Prostate gland (tissue), 2 donors: ENCODE measurements around the gene PLCG1.

Experiments
- POLR2A ChIP-seq: fragments of 450-650 bp; IDR thresholded peaks from one replicate; pipeline ENCODE4 v1.6.1; 2016; ENCODE audit warnings: antibody characterized with exemption, mild to moderate bottlenecking
- TF ChIP-seq, protein P1 (sequence below), 4 experiments: fragments of 200-600 bp in 2 of 4; fragments of 450-650 bp in 2 of 4; sonication (generic) in 2 of 4; IDR thresholded peaks; 1 replicate in 3 of 4; 2 replicates in 1 of 4; pipeline ENCODE4 v1.5.1; 2016 to 2019; ENCODE audit warnings: antibody characterized with exemption in 4 of 4, mild to moderate bottlenecking in 2 of 4, moderate library complexity in 2 of 4

DNA sequence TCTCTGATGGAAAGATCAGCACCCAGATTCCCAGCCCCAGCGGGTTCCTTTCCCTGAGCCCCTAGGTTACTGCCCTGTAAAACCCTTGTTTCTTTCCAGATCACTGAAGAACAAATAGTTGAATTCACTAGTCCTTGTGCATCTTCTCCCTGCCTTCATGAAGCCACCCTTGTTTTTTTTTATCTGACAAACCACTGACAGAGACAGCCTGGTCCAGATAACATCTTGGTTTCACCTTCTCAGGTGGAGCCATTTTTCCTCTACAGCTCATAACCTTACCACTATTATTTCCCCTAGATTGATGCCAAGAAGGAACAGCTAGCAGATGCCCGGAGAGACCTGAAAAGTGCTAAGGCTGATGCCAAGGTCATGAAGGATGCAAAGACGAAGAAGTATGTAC is 15.9 kb upstream of the PLCG1 start:
- TF ChIP-seq, protein P1, sequence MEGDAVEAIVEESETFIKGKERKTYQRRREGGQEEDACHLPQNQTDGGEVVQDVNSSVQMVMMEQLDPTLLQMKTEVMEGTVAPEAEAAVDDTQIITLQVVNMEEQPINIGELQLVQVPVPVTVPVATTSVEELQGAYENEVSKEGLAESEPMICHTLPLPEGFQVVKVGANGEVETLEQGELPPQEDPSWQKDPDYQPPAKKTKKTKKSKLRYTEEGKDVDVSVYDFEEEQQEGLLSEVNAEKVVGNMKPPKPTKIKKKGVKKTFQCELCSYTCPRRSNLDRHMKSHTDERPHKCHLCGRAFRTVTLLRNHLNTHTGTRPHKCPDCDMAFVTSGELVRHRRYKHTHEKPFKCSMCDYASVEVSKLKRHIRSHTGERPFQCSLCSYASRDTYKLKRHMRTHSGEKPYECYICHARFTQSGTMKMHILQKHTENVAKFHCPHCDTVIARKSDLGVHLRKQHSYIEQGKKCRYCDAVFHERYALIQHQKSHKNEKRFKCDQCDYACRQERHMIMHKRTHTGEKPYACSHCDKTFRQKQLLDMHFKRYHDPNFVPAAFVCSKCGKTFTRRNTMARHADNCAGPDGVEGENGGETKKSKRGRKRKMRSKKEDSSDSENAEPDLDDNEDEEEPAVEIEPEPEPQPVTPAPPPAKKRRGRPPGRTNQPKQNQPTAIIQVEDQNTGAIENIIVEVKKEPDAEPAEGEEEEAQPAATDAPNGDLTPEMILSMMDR (IDR thresholded peaks at IDR 0.05): no peak
- TF ChIP-seq POLR2A: no peak
